Glomerular endothelial cell (primary cell): Measurements from ENCODE around the gene ATRN. TPM values are rescaled to one million over a fixed set of nuclear protein-coding genes. Genes with fewer than 3 reads are reported as not detected.
"Not testable (repeated sequence)": the region's sequence is repeated elsewhere in the genome, so short reads cannot be mapped to it uniquely, and the experiment has no call there.

Experiments used
- DNase-seq: peaks from one replicate; pipeline ENCODE4 v3.0.0-alpha.2; 2011; ENCODE audit warnings: low read depth, low spot score; ENCODE audit errors: extremely low read depth
- total RNA-seq: library from RNA; depleted of rRNA; stranded (reverse); fragments of >200 nt; gene quantifications from 2 replicates; pipeline ENCODE4 v1.2.3, GENCODE V29; 2015

Gene ATRN
- total RNA-seq, 1 donor from 2014 or later, result 43.6 TPM

- no peak for DNase-seq
Observed at GRCh38 chr20:3514012-3514642, 43.3 kb downstream of the ATRN start.

- no peak for DNase-seq
Observed at GRCh38 chr20:3515379-3516170, 44.8 kb downstream of the ATRN start.

- DNase-seq, result no peak
Observed at GRCh38 chr20:3521852-3522740, 51.3 kb downstream of the ATRN start.

GRCh38 chr20:3524696-3525095, 53.9 kb downstream of the ATRN start:
- not testable (repeated sequence) for DNase-seq

GRCh38 chr20:3532089-3532615, 61.3 kb downstream of the ATRN start:
- no peak for DNase-seq

- not testable (repeated sequence) for DNase-seq
Observed at GRCh38 chr20:3537733-3538132, 66.9 kb downstream of the ATRN start.

- DNase-seq, result no peak
Observed at GRCh38 chr20:3539311-3540107, 68.7 kb downstream of the ATRN start.

- DNase-seq, result no peak
Observed at GRCh38 chr20:3541887-3542721, 71.3 kb downstream of the ATRN start.

- DNase-seq, result no peak
Observed at GRCh38 chr20:3543901-3544507, 73.2 kb downstream of the ATRN start.

- no peak for DNase-seq
Observed at GRCh38 chr20:3545401-3545925, 74.6 kb downstream of the ATRN start.

- DNase-seq, result no peak
Observed at GRCh38 chr20:3547906-3548305, 77.1 kb downstream of the ATRN start.

GRCh38 chr20:3550837-3551236, 80.0 kb downstream of the ATRN start:
- DNase-seq, result no peak

GRCh38 chr20:3551681-3552434, 81.0 kb downstream of the ATRN start:
- DNase-seq, result no peak

GRCh38 chr20:3553663-3554062, 82.8 kb downstream of the ATRN start:
- DNase-seq, result no peak

GRCh38 chr20:3557237-3557785, 86.5 kb downstream of the ATRN start:
- DNase-seq, result no peak

- no peak for DNase-seq
Observed at GRCh38 chr20:3559231-3559630, 88.4 kb downstream of the ATRN start.

GRCh38 chr20:3559637-3560036, 88.8 kb downstream of the ATRN start:
- no peak for DNase-seq

- DNase-seq, result no peak
Observed at GRCh38 chr20:3560162-3560561, 89.3 kb downstream of the ATRN start.
